ENCODE results near the gene TRAPPC11.

TRAPPC11 gene

DNA sequence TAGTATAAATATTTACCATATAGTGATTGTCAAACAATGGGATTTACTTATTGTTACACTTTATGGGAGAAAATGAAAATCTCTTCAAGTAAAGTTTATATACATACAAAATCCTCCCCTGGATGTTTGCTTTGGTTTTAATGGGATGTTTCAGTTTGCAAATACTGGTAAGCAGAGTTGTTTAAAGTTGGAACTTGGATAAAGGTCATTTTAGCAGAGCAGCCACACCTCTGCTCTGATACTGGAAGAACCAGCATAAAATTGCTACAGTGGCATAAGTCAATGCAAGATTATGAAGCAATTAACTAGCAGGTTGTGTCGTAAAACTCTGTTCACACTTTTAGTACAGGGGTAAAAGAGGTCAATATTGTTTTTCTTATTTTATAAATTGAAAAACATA lies 101.2 kb downstream of the TRAPPC11 start:
- no peak for DNase-seq

All from NCI-H1417 (cell line).